ENCODE measurements around the gene ST6GAL1.

DNA sequence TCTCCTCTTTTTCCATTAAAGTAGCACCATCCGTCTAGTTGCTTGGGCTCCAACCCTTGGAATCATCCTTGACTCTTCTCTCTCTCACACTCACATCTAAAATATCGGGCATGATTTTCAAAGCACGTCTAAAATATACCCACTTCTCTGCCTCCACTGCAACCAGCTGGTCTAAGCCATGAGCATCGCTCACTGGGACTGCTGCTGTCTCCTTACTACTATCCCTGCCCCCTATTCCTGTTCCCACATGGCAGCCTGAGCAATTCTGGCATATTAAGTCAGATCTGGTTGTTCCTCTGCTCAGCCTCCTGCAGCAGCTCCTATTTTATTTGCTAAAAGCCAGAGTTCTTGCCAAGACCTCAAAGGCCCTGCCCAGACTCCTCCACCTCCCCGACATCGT lies 53.7 kb downstream of the ST6GAL1 start:
- TF ChIP-seq, protein P1, sequence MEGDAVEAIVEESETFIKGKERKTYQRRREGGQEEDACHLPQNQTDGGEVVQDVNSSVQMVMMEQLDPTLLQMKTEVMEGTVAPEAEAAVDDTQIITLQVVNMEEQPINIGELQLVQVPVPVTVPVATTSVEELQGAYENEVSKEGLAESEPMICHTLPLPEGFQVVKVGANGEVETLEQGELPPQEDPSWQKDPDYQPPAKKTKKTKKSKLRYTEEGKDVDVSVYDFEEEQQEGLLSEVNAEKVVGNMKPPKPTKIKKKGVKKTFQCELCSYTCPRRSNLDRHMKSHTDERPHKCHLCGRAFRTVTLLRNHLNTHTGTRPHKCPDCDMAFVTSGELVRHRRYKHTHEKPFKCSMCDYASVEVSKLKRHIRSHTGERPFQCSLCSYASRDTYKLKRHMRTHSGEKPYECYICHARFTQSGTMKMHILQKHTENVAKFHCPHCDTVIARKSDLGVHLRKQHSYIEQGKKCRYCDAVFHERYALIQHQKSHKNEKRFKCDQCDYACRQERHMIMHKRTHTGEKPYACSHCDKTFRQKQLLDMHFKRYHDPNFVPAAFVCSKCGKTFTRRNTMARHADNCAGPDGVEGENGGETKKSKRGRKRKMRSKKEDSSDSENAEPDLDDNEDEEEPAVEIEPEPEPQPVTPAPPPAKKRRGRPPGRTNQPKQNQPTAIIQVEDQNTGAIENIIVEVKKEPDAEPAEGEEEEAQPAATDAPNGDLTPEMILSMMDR (IDR thresholded peaks at IDR 0.05) = no peak
- TF ChIP-seq POLR2A (IDR thresholded peaks at IDR 0.05) = no peak
